Type B pancreatic cell (in vitro differentiated cells): ENCODE data around the gene TP53I11. TPM values are rescaled to one million over a fixed set of nuclear protein-coding genes. Genes with fewer than 3 reads are reported as not detected.

Experiments
- DNase-seq: peaks from one replicate; pipeline ENCODE4 v3.0.0; 2021; ENCODE audit warnings: mixed read lengths; ENCODE audit not compliant: unreplicated experiment; ENCODE audit errors: extremely low spot score
- H3K27ac Mint-ChIP-seq: 2 replicates; pipeline ENCODE4 v1.8.0; 2021; ENCODE audit warnings: mild to moderate bottlenecking, mixed read lengths
- H3K27me3 Mint-ChIP-seq: 2 replicates; pipeline ENCODE4 v1.8.0; 2021; ENCODE audit warnings: mixed read lengths
- H3K36me3 Mint-ChIP-seq: 2 replicates; pipeline ENCODE4 v1.8.0; 2021; ENCODE audit warnings: mixed read lengths
- H3K4me1 Mint-ChIP-seq: one replicate; pipeline ENCODE4 v1.8.0; 2021; ENCODE audit warnings: mixed read lengths; ENCODE audit not compliant: unreplicated experiment
- H3K4me3 Mint-ChIP-seq: 2 replicates; pipeline ENCODE4 v1.8.0; 2021; ENCODE audit warnings: mild to moderate bottlenecking, mixed read lengths
- H3K9me3 Mint-ChIP-seq: 2 replicates; pipeline ENCODE4 v1.8.0; 2021; ENCODE audit warnings: mixed read lengths
- CTCF ChIP-seq: fragments of 200-600 bp; sonication (generic); conservative IDR thresholded peaks from 2 replicates; pipeline ENCODE4 v1.5.0; 2021; ENCODE audit warnings: antibody characterized with exemption, mild to moderate bottlenecking
- total RNA-seq: library from RNA; stranded (reverse); gene quantifications from 2 replicates; pipeline ENCODE4 v1.2.1, GENCODE V29; 2021; ENCODE audit warnings: low replicate concordance

The TP53I11 gene
- total RNA-seq, 1 donor from 2014 or later, result 72.4 TPM

DNA sequence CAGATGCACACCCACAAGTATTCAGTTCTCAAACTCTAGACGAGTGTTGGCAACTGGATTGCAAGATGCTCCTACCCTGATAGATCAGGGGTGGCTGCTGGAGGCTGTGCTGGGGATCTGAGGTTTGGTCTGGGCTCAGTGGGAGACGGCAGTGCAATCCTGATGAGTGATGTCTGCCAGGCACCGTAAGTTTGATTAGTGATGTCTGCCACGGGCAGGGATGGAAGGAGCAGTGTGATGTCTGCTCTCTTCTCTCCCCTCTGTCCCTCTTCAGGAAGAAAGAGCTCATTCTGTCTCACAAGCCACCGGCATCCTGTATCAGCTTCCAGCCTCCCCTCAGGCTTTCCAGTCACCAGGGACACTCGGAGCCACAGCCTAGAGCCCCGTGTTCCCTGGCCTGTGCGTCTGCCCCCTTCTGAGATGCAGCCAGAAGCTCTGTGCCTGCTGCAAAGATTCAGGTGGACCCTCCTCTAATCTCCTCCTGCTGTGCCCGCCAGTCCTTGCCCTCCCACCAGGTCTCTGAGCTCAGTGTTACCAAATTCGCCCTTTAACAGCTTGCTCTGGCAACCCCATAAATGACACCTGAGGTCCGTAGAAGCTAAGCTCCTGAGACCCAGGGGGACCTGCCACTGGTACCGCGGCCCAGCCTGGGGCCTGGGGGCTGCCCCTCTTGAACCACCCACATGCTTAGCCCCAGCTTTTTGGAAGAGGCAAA lies 19.9 kb downstream of the TP53I11 start:
- H3K27ac Mint-ChIP-seq, result peak overlapping the region; percentile 61
- no peaks in the 10 kb centered on the region for H3K27me3 Mint-ChIP-seq
- peaks cover 17% of the 10 kb centered on the region for H3K4me1 Mint-ChIP-seq
- no peak overlapping the region for H3K4me3 Mint-ChIP-seq
- no peaks in the 10 kb centered on the region for H3K9me3 Mint-ChIP-seq
- H3K36me3 Mint-ChIP-seq, result peaks cover 9% of the 10 kb centered on the region
- no peak for TF ChIP-seq CTCF
- no peak for DNase-seq

- DNase-seq, result no peak
- H3K9me3 Mint-ChIP-seq, result no peaks in the 10 kb centered on the region
- peak overlapping the region; percentile 74 for H3K27ac Mint-ChIP-seq
These were observed 21.9 kb downstream of the TP53I11 start for GRCh38 chr11:44928816-44929215.

DNA sequence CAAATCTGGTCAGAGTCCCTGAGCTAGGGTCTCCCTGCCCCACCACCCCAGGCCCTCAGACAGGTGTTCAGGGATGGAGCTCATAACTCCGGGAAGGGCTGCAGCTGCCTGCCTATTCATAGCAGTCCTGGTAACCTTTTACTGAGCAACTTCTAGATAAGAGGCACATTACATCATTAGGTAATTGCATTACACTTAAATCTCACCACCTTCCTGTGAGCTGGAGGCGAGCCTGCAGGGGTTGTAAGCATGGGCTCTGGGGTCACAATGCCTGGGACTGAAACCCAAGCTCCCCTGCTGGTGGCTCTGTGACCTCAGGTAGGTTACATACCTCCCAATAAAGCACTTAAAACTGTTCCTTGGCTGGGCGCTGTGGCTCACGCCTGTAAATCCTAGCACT lies 22.5 kb downstream of the TP53I11 start:
- H3K27ac Mint-ChIP-seq, result no peak overlapping the region
- no peak overlapping the region for H3K4me3 Mint-ChIP-seq
- H3K27me3 Mint-ChIP-seq, result no peaks in the 10 kb centered on the region
- H3K9me3 Mint-ChIP-seq, result no peaks in the 10 kb centered on the region
- peaks cover 17% of the 10 kb centered on the region for H3K4me1 Mint-ChIP-seq
- DNase-seq, result no peak
- no peak for TF ChIP-seq CTCF
- peaks cover 5% of the 10 kb centered on the region for H3K36me3 Mint-ChIP-seq

More at GRCh38 chr11:44928816-44929215, 21.9 kb downstream of the TP53I11 start:
- Mint-ChIP-seq H3K4me3 (no peak overlapping the region), H3K36me3 (peaks cover 5% of the 10 kb centered on the region), H3K4me1 (peaks cover 17% of the 10 kb centered on the region), H3K27me3 (no peaks in the 10 kb centered on the region)
- no peak for TF ChIP-seq CTCF

DNA sequence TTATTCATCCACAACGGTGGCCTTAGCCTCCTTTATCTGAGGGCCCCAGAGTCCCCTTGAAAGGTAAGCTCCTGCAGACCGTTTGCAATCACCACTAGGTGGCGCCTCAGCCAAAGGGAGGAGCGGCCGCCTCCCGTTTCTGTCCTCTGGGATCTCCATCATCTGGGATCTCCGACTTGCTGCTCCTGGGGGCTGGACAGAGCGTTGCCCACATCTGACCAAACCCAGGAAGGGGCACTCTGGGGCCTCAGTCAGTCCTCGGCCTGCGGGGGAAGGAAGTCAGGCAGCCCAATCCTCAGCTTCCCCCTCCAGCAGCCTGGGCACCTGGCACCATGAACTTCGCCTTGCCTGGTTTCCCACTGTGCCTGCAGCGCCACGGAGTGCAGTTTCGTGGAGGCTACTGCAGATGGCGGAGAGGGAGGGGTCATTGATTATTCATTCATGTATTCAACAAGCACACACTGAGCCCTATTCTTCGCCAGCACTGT lies 23.5 kb downstream of the TP53I11 start:
- H3K27me3 Mint-ChIP-seq, result no peaks in the 10 kb centered on the region
- H3K4me3 Mint-ChIP-seq, result no peak overlapping the region
- H3K9me3 Mint-ChIP-seq, result no peaks in the 10 kb centered on the region
- peaks cover 17% of the 10 kb centered on the region for H3K4me1 Mint-ChIP-seq
- peak overlapping the region; percentile 13 for H3K27ac Mint-ChIP-seq
- DNase-seq, result peak; percentile 81
- TF ChIP-seq CTCF, result peak; percentile 95
- H3K36me3 Mint-ChIP-seq, result peaks cover 5% of the 10 kb centered on the region

DNA sequence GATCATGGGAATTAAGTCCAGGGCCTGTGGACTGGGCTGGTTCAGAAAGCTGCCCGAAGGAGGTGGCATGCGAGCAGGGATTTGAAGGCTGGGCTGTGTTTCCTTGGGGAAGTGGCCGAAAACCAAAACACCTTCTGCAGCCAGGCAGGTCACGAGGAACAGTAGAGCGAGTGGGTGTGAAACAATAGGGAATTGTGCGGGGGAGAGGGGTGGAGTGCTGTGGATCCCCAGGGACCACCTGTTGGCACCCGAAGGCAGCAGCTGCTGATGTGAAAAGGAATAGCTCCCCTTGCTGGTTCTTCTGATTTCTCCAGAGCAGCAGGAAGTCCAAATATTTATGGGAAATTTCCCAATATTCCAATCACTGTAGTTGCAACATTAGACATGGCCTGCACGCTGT lies 24.6 kb downstream of the TP53I11 start:
- Mint-ChIP-seq H3K4me3 (no peak overlapping the region), H3K36me3 (peaks cover 5% of the 10 kb centered on the region), H3K4me1 (peaks cover 13% of the 10 kb centered on the region), H3K27ac (no peak overlapping the region), H3K9me3 (no peaks in the 10 kb centered on the region), H3K27me3 (no peaks in the 10 kb centered on the region)
- no peak for DNase-seq
- no peak for TF ChIP-seq CTCF
